HuH-7 (cell line): ENCODE results near the gene PLCG2.
"Not testable (repeated sequence)": the region's sequence is repeated elsewhere in the genome, so short reads cannot be mapped to it uniquely, and the experiment has no call there.

Experiments
- DNase-seq: peaks from one replicate; pipeline ENCODE4 v3.0.0; 2011; ENCODE audit warnings: low spot score

PLCG2 gene

GRCh38 chr16:81913222-81913621 is 134.1 kb downstream of the PLCG2 start:
- DNase-seq, result no peak

DNA sequence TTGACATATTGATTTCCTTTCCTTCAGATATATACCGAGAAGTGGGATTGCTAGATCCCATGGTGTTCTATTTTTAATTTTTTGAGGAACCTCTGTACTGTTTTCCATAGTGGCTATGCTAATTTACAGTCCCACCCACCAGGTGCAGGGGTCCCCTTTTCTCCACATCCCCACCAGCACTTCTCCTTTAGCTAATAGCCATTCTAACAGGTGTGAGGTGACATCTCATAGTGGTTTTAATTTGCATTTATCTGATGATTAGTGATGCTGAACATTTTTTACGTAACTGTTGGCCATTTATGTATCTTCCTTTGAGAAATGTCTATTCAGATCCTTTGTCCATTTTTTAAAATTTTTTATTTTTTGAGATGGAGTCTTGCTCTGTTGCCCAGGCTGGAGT is 138.3 kb downstream of the PLCG2 start:
- no peak for DNase-seq

- no peak for DNase-seq
Measured at GRCh38 chr16:81918927-81919326, 139.8 kb downstream of the PLCG2 start.

DNA sequence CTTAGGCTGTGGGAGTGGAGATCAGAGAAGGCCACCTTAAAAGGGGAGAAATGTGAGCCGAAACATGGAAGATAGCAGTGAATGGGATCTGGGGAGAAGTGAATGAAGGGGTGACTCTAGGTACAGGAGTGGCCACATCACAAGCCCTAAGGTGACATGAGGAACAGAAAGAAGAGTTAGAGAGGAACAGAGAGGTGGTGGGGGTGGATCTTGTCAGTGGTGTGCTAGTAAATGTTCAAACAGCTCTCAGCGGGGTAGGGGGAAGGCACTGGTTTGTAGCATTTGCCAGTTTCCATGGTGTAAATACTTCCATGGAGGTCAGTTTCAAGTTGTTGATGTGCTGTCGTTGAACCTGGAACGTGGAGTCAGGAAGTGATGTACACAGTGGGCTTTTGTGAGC is 141.4 kb downstream of the PLCG2 start:
- DNase-seq, result no peak

DNA sequence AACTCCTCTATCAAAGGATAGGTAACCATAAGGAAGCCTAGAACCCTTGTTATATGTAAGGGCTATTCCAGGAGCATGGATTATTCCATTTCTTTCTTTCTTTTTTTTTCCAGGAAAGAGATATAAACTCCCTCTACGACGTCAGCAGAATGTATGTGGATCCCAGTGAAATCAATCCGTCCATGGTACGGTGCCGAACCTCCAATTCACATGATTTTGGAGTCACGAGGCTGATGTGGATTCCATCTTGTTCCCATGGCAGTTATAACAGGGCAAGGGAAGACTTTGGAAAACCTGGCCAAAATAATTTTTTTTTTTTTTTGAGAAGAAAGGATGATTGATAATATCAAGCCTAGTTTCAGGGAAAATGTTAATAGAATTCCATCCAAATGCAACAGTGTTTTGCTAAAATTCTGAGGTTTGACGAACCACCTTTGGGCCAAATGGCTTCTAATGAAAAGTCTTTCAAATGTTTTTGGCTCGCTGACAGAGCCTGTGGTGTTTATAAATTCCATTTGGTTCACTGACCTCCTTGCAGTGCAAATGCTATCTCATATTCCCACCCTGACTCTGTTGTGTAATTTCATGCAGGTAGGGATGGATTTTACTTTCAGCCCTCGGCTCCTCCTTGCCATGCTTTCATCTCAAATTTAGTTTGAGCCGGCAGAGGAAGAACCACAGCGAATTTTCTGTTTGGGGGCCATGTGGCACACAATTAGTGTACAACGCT is 142.2 kb downstream of the PLCG2 start:
- no peak for DNase-seq

GRCh38 chr16:81921843-81922584 is 142.9 kb downstream of the PLCG2 start:
- DNase-seq, result no peak

DNA sequence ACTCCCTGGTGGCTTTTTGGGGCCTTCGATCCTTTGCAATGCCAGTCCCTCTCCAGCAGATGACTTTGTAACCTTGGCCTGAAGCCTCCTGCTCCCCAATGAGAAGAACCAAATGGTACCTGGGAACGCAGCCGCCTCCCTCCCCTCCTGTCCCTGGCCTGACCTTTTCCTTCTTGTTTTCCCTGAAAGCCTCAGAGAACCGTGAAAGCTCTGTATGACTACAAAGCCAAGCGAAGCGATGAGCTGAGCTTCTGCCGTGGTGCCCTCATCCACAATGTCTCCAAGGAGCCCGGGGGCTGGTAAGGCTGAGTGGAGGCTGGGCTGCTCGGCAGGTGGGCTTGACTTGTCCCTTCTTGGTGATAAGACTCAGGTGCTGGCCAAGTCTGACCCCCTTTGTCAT is 144.2 kb downstream of the PLCG2 start:
- DNase-seq, result no peak

- DNase-seq, result no peak
Measured at GRCh38 chr16:81925016-81925415, 145.9 kb downstream of the PLCG2 start.

GRCh38 chr16:81926036-81926435 is 146.9 kb downstream of the PLCG2 start:
- DNase-seq, result no peak

- DNase-seq, result no peak
Measured at GRCh38 chr16:81927561-81928185, 148.6 kb downstream of the PLCG2 start.

DNA sequence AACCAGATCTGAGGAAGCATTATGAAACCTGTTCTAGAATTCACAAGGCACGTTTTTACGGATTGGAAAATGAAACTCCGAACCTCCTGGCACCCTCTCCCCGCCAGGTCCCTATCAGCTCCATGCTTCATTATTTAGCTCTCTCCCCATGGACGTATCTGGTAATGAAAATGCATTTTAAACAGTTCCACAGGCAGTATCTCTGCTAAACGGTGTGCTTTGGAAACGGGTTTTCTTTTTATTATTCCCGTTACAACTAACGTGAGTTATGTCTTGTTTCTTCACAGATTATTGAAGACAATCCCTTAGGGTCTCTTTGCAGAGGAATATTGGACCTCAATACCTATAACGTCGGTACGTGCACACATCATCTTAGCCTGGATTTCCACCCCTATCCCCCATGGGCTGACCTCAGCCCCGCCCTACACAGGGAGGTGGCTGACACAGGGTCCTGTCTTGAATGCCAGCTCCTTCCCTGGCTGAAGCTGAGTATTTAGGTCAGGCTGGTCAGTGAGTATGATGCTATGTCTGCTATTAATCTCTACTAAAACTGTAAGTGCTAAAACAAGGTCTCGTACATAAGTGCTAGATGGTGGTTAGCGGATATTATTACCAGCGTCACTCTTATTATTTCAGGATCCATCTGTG is 149.3 kb downstream of the PLCG2 start:
- DNase-seq, result no peak

DNA sequence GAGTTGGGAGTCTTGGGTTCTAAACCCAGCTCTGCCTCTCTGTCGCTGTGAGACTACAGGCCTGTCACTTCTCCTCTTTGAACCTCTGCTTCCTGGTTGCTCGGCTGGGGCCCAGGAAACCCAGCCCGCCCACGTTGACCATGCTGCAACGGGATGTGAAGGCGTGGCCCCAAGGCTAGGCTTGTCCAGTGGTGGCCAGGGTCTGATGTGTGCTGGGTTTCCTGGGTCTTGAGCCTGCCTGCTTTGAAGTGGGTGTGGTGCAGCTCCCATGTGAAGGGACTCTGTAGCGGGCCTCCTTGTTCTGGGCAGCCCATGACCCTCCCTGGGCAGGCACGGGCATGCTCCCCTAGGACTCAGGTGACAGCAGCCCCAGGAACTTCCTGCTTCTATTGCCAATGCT is 149.9 kb downstream of the PLCG2 start:
- no peak for DNase-seq

- no peak for DNase-seq
Measured at GRCh38 chr16:81929841-81930240, 150.8 kb downstream of the PLCG2 start.

DNA sequence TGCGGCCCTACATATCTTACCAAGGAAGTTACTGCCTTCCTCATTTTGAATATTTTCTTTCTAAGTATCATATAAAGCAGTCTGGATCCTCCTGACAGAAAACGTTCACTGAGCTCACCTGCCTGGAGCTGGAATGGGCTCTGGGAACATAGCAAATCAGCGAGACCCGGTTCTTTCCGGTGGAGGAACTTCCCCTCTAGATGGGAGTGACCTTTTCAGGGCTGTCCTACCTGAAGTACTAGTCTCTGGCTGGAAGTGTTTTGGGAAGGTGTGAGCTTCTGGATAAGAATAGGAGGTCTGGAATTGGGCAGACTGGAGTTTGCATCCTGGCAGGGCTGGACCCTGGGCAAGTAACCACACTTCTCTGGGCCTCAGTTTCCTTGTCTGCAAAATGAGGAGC is 152.8 kb downstream of the PLCG2 start:
- DNase-seq, result no peak

DNA sequence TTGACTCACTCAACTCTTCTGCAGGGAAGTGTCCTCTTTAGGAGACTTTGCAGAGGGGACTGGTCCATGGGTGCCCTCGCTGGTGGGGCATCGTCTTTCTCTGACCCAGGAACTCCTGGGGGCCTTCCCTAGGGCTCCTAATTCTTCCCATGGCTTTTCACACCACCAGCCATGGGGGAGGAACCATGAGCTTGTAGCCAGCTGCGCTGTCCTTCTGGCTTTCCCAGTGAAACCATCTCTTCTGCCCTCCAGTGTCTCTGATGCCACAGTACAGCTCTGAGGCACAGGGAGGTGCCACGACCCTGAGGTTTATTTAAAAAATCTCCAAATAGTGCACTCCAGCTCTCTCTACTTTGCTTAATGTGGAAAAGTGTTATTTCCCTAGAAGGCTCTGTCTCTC is 153.6 kb downstream of the PLCG2 start:
- DNase-seq, result no peak

- DNase-seq, result no peak
Measured at GRCh38 chr16:81933361-81933760, 154.3 kb downstream of the PLCG2 start.

- DNase-seq, result not testable (repeated sequence)
Measured at GRCh38 chr16:81934711-81935110, 155.6 kb downstream of the PLCG2 start.

GRCh38 chr16:81936209-81937000 is 157.3 kb downstream of the PLCG2 start:
- DNase-seq, result no peak

- no peak for DNase-seq
Measured at GRCh38 chr16:81937305-81938038, 158.4 kb downstream of the PLCG2 start.

DNA sequence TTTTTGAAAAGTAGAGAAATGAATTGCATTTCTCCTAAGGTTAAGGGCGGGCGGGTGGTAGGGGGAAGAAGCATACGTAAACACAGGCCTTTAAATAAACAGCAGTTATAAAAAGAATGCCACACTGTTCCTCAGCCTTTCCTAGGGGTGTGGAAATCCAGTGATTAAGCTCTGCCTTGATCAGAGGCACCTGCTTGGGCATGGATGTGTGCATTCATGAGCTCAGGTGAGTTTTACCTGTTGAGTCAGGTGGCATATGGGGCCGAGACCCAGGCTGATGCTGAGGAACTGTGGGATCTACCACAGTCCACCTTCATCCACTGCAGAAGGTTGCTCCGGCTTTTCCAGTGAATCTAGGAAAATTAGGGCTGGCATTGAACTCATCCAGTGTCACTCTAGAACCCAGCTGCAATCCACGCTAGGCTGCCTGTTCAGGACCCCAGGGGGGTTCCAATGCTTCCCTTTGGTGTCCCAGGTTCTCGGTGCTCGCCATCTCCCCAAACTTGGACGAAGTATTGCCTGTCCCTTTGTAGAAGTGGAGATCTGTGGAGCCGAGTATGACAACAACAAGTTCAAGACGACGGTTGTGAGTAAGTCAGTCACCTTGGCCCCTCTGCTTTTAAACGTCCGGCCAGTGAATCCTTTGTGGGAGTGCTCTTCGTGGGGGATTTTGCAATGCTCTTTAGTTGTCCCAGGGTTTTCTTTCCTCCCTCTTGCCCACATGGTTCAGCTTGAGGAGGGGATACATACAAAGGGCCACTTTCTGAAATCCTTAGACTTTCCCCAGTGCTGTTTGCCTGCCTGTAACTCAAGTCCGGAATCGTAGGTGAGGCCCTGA is 159.5 kb downstream of the PLCG2 start:
- no peak for DNase-seq
